ENCODE measurements around the gene CD300E.

CD300E gene

GRCh38 chr17:74565126-74565525 is 58.4 kb downstream of the CD300E start:
- no peak for TF ChIP-seq ZNF565 (CRISPR knock-in tag; conservative IDR thresholded peaks at IDR 0.05; ENCODE audit: low read depth)
- no peak for TF ChIP-seq PPARA (CRISPR knock-in tag; IDR thresholded peaks at IDR 0.05; ENCODE audit: borderline replicate concordance)
- TF ChIP-seq OSR1 (CRISPR knock-in tag; IDR thresholded peaks at IDR 0.05): no peak
- no peak for TF ChIP-seq ZFP3 (CRISPR knock-in tag; IDR thresholded peaks at IDR 0.05)
- TF ChIP-seq SNAI2 (CRISPR knock-in tag; IDR thresholded peaks at IDR 0.05): no peak
- ATAC-seq: no peak

GRCh38 chr17:74563358-74563757 is 60.2 kb downstream of the CD300E start:
- no peak for TF ChIP-seq GLIS3 (CRISPR knock-in tag; IDR thresholded peaks at IDR 0.05)
- no peak for TF ChIP-seq ZFP3 (CRISPR knock-in tag; IDR thresholded peaks at IDR 0.05)
- TF ChIP-seq TCF4 (CRISPR knock-in tag; IDR thresholded peaks at IDR 0.05; ENCODE audit: borderline replicate concordance): no peak
- no peak for TF ChIP-seq POU6F1 (CRISPR knock-in tag; IDR thresholded peaks at IDR 0.05; ENCODE audit: borderline replicate concordance, low read depth)
- TF ChIP-seq ZNF70 (CRISPR knock-in tag; IDR thresholded peaks at IDR 0.05): no peak
- TF ChIP-seq SNAI2 (CRISPR knock-in tag; IDR thresholded peaks at IDR 0.05): no peak
- TF ChIP-seq CSRNP3 (CRISPR knock-in tag; IDR thresholded peaks at IDR 0.05): no peak
- no peak for TF ChIP-seq RARB (CRISPR knock-in tag; IDR thresholded peaks at IDR 0.05)
- TF ChIP-seq PPARA (CRISPR knock-in tag; IDR thresholded peaks at IDR 0.05; ENCODE audit: borderline replicate concordance): no peak
- no peak for TF ChIP-seq TOX (CRISPR knock-in tag; IDR thresholded peaks at IDR 0.05; ENCODE audit: borderline replicate concordance)
- TF ChIP-seq ZNF8 (CRISPR knock-in tag; IDR thresholded peaks at IDR 0.05): no peak
- no peak for TF ChIP-seq OSR1 (CRISPR knock-in tag; IDR thresholded peaks at IDR 0.05)
- TF ChIP-seq ZC3H10 (CRISPR knock-in tag; IDR thresholded peaks at IDR 0.05): no peak
- no peak for TF ChIP-seq ARNTL (CRISPR knock-in tag; IDR thresholded peaks at IDR 0.05; ENCODE audit: borderline replicate concordance, low read depth)
- no peak for TF ChIP-seq BACH2 (CRISPR knock-in tag; IDR thresholded peaks at IDR 0.05; ENCODE audit: borderline replicate concordance)
- no peak for TF ChIP-seq ZNF565 (CRISPR knock-in tag; conservative IDR thresholded peaks at IDR 0.05; ENCODE audit: low read depth)
- ATAC-seq: no peak

GRCh38 chr17:74561586-74561985 is 62.0 kb downstream of the CD300E start:
- no peak for ATAC-seq

More at GRCh38 chr17:74561586-74561985, 62.0 kb downstream of the CD300E start:
- no peak for TF ChIP-seq ZFP30 (CRISPR knock-in tag; IDR thresholded peaks at IDR 0.05)
- TF ChIP-seq ZC3H10 (CRISPR knock-in tag; IDR thresholded peaks at IDR 0.05): no peak
- TF ChIP-seq BACH2 (CRISPR knock-in tag; IDR thresholded peaks at IDR 0.05; ENCODE audit: borderline replicate concordance): no peak
- TF ChIP-seq RARB (CRISPR knock-in tag; IDR thresholded peaks at IDR 0.05): no peak
- no peak for TF ChIP-seq ESRRG (CRISPR knock-in tag; IDR thresholded peaks at IDR 0.05)
- TF ChIP-seq TOX (CRISPR knock-in tag; IDR thresholded peaks at IDR 0.05; ENCODE audit: borderline replicate concordance): no peak
- TF ChIP-seq CSDC2 (CRISPR knock-in tag; IDR thresholded peaks at IDR 0.05): no peak
- TF ChIP-seq ISL1 (CRISPR knock-in tag; IDR thresholded peaks at IDR 0.05): no peak
- TF ChIP-seq OSR1 (CRISPR knock-in tag; IDR thresholded peaks at IDR 0.05): no peak
- no peak for TF ChIP-seq ZNF70 (CRISPR knock-in tag; IDR thresholded peaks at IDR 0.05)
- no peak for TF ChIP-seq CREB5 (CRISPR knock-in tag; IDR thresholded peaks at IDR 0.05; ENCODE audit: low read depth)
- TF ChIP-seq SNAI2 (CRISPR knock-in tag; IDR thresholded peaks at IDR 0.05): no peak
- TF ChIP-seq POU6F1 (CRISPR knock-in tag; IDR thresholded peaks at IDR 0.05; ENCODE audit: borderline replicate concordance, low read depth): no peak
- TF ChIP-seq ARNTL (CRISPR knock-in tag; IDR thresholded peaks at IDR 0.05; ENCODE audit: borderline replicate concordance, low read depth): no peak
- no peak for TF ChIP-seq PPARA (CRISPR knock-in tag; IDR thresholded peaks at IDR 0.05; ENCODE audit: borderline replicate concordance)

All from SK-N-SH treated with all-trans-retinoic acid at 6 μM for 48 hours (cell line).